WI38 (cell line): Measurements from ENCODE around the gene DNAH5.

ENCODE experiments used
- H3K4me3 ChIP-seq: 2 replicates; pipeline ENCODE4 v1.5.1; 2011; ENCODE audit warnings: low read depth, mild to moderate bottlenecking, control low read depth, low read length
- CTCF ChIP-seq: IDR thresholded peaks from 2 replicates; pipeline ENCODE4 v1.5.1; 2012; ENCODE audit warnings: low read depth, mild to moderate bottlenecking, control low read depth, low read length

DNAH5 gene

DNA sequence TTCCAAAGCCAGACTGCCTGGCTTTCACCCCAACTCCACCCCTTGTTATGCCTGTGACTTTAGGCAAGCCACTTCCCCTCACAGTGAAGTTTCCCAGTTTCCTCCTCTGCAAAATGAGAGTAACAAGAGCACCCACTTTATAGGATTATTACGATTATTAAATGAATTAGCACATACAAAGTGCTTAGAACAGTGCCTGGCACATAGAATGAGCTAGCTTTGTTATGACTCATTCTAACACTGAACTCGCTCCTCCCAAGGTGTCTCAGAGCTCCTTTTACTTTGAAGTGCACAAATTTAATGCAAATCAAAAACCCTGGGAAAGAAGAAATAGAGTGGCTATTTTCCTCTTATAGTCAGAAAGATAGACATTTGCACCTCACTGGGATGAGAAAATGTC, 34.3 kb downstream of the DNAH5 start:
- no peak for TF ChIP-seq CTCF
- no peak overlapping the region for H3K4me3 ChIP-seq

DNA sequence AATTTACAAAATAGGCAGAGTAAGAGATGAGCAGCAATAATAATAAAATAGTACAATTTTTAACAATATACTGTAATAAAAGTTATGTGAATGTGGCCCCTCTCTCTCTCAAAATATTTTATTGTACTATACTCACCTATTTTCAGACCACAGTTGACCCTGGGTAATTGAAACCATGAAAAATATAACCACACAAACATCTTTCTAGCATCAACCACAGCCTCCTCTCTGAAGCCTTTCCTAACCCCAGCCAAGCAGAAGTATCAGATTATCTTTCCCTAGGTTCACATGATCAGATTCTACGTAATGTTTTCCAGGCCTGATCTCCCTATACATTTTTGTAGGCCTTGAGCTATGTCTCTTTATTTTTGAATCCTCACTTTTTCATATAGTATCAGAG, 35.2 kb downstream of the DNAH5 start:
- H3K4me3 ChIP-seq: no peak overlapping the region
- TF ChIP-seq CTCF: no peak

- TF ChIP-seq CTCF: no peak
- no peak overlapping the region for H3K4me3 ChIP-seq
Observed at GRCh38 chr5:13898569-13898968, 45.9 kb downstream of the DNAH5 start.

GRCh38 chr5:13878357-13878756, 66.1 kb downstream of the DNAH5 start:
- TF ChIP-seq CTCF: no peak
- H3K4me3 ChIP-seq: no peak overlapping the region

DNA sequence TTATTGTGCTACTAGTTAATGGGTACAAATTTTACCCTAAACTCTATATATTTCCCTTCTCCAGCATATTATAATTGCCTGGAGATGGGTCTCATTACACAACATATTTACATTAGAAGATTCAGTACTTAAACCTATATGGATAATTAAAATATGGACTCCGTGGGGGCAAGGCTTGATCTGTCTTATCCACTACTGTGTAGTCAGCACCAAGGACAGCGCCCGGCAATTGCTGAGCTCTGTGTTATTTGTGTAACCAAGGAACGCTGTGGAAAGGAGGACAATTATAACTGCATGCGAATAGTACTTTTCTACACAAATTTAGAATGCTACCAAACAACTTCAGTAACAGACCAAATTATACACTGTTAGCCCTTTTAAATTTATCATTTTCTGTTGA, 77.7 kb downstream of the DNAH5 start:
- H3K4me3 ChIP-seq: no peak overlapping the region
- no peak for TF ChIP-seq CTCF

DNA sequence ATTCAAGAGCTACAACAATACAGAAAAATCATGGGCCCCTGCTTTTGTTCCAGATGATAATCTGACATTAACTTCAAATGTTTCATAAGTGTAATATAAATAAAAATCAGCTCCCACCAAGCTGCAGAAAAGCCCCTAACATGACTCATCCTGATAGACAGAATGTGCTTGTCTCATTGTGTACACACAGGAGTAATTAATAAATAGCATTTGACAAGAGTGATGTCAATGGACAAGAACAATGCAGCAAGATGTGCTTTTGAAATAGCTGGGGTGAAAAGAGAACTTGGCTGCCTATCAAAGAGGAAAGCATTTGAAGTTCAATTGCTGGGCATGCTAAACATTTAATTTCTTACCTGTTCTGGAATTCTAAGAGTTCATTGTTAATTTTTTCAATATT, 79.2 kb downstream of the DNAH5 start:
- H3K4me3 ChIP-seq: no peak overlapping the region
- TF ChIP-seq CTCF: no peak

- H3K4me3 ChIP-seq: no peak overlapping the region
- TF ChIP-seq CTCF: no peak
Observed at GRCh38 chr5:13860146-13860545, 84.3 kb downstream of the DNAH5 start.
